DMS114 treated with DMSO at 0.1 percent for 48 hours (cell line): ENCODE data around the gene COPS4.
"Not testable (repeated sequence)": the region's sequence is repeated elsewhere in the genome, so short reads cannot be mapped to it uniquely, and the experiment has no call there.

ENCODE experiments used
- DNase-seq: peaks from one replicate; lab custom pipeline; 2025; ENCODE audit not compliant: unreplicated experiment; lab: John Stamatoyannopoulos, UW

Gene COPS4

DNA sequence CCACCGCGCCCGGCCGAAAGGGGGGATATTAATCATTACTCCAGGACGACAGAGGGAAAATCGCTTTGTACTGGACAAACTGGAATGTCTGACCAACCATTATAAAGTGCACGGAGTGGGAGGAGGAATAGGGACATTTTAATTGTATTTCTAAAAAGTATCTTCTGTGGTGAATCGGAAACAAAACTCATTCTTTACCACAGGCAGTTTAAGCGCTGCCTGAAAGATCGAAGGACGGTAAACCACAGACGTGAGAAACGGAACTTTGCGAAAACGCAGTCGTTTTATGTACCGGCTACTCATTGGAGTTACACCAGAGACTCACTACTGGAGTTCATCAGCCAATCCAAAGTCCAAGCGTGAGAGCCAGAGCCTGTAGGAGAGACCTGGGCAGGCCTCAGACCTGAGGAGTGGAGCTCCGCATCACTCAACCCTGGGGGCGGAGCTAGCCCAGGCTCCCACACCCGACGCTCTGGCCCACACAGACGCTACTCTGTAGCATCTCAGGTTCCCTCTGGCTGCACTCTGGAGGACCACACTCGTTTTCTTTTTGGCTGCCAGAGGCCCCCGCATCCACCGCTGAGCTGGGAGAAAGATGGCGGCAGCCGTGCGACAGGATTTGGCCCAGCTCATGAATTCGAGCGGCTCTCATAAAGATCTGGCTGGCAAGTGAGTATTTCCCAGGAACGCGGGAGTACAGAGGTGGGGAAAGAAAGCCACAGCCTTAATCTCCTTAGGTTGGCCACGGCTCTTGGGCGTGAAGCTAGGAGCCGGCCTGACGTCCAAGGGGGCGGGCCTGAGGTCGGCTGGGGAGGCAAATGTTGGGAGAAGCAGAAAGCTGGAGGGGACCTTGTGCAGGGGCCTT lies at the start of gene COPS4:
TSS of gene COPS4 (plus strand) at position 554 of the 865 bp plus-strand sequence. CDS start at position 596, 42 bp downstream.
- DNase-seq: peak; percentile 92

DNA sequence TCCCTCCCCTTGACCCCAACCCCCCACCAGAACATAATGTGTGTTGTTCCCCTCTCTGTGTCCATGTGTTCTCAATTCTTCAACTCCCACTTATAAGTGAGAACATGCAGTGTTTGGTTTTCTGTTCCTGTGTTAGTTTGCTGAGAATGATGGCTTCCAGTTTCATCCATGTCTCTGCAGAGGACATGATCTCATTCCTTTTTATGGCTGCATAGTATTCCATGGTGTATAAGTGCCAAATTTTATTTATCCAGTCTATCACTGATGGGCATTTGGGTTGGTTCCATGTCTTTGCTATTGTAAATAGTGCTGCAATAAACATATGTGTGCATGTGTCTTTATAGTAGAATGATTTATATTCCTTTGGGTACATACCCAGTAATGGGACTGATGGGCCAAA lies 47.5 kb upstream of the COPS4 start:
- not testable (repeated sequence) for DNase-seq

DNA sequence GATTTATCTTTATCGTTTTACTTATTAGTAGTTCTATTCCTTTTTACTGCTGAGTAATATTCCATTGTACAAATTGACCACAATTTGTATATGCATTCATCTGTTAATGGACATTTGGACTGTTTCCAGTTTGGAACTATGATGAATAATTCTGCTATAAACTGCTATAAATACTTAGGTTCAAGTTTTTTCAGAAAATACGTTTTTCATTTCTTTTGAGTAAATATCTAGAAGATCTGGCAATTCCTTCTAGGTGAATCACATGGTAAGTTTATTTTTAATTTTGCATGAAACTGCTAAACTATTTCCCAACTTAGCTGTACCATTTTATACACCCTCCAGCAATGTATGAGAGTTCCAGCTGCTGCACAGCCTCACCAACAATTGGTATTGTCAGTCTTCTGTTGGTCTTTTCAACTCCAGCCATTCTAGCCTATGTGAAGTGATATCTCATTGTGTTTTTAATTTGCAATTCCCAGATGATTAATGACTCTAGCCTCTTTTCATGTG lies 46.6 kb upstream of the COPS4 start:
- no peak for DNase-seq

DNA sequence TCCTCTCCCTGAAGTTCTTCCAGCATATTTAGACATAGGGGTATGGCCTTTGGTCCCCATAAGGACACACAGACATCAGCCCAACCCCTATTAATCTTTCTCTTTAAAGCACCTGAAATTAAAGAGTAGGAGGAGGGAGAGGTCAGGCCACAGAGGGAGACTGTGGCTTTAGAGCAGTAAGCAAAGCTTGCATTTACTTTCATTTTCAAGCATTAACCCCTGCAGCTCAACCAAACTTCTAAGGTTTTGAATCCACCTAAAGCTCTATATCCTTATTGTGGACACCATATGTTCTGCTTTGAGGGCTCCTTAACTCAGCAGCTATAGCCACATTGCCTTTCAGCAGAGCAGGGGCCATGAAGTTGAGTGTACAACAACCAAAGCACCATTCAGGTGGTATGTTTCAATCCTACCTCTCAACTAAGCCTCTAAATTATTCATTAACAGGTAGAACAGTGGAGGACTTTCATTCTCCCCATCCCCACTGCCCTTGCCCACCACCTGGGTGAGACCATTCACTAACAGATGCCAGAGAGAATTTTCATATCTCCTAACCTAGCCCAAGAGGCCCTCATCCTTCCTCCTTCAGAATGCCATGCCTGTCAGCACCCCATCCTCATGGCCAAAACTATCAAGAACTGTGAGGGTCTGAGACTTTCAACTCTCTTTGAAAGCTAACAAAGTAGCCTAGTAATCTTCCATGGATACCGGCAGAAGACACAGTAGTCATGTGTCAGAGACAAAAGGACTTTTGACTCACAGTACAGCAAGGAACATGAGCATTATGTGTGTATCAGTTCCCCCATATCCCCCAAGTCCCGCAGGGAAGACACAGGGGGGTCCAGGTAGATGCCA lies 45.2 kb upstream of the COPS4 start:
- no peak for DNase-seq

DNA sequence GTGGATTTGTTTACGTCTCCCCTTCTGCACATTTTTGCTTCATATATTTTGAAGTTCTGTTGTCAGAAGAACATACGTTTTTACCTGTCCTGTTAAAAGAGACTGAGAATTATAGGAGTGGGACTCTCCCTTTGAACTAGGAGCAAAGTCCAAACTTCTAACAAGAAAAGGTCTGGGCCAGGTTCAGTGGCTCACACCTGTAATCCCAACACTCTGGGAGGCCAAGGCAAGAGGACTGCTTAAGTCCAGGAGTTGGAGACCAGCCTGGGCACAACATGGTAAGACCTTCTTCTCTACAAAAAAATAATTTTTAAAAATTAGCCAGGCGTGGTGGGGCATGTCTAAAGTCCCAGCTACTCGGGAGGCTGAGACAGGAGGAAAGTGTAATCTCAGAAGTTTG lies 40.1 kb upstream of the COPS4 start:
- DNase-seq: no peak

DNA sequence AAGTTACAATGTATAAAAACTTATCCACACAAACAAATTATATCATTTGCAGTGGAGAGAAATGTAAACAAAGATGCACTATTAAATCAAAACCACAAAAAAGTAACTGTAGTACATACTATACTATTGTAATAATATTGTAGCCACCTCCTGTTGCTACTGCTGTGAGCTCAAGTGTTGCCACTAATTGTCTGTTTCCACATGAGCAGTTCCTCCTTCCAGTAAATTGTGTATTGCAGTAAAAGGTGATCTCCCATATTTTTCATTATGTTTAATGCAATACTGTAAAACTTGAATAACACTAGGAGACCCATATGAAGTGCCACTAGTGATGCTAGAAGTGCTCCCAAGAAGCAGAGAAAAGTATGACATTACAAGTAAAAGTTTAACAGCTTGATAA lies 36.1 kb upstream of the COPS4 start:
- DNase-seq: no peak

DNA sequence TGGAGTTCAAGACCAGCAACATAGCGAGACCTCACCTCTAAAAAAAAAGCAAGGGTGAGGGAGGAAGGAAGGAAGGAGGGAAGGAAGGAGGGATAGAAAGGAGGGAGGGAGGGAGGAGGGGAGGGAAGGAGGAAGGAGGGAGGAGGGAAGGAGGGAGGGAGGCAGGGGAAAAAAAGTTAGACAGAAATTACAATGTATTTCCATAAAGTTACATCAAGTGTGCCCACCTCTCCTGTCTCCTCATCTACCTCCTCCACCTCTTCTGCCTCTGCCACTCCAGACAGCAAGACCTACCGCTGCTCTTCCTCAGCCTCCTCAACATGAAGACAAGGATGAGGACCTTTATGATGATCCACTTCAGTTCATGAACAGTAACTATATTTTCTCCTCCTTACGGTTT lies 32.7 kb upstream of the COPS4 start:
- DNase-seq: no peak

DNA sequence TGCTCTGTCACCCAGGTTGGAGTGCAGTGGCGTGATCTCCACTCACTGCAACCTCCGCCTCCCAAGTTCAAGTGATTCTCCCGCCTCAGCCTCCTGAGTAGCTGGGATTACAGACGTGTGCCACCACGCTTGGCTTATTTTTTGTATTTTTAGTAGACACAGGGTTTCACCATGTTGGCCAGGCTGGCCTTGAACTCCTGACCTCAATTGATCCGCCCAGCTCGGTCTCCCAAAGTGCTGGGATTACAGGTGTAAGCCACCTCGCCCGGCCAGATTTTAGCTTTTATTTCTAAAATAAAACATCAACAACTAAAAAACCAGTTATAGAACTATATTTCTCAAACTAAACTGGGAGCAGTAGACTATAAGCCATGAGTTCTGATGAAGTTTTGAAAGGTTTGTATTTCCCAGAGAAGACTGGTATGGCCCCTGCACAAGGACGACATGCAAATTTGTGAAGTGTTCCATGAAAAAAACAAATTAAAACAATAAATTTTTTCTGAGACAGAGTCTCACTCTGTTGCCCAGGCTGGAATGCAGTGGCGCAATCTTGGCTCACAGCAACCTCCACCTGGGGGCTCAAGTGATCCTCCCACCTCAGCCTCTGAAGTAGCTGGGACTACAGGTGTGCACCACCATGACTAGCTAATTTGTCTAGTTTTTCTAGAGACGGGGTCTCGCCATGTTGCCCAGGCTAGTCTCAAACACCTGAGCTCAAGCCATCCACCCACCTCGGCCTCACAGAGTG lies 31.8 kb upstream of the COPS4 start:
- not testable (repeated sequence) for DNase-seq

DNA sequence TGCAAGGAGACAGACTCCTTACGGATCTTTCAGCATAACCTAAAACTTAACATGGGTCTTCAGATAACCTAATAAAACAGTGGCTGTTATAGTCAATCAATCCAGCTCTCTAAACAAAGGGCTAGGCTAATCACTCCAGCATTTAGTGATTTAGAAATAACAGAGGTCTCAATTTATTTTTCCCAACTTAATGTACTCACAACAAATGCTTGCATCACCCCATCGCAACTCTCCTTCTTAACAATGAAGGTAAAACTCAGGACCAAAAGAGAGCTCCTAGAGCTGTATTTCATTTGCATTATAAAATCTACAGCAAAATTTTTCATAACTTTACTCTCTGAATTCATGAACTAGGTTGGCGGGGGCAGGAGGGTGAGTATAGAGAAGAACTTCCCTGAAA lies 25.5 kb upstream of the COPS4 start:
- no peak for DNase-seq

DNA sequence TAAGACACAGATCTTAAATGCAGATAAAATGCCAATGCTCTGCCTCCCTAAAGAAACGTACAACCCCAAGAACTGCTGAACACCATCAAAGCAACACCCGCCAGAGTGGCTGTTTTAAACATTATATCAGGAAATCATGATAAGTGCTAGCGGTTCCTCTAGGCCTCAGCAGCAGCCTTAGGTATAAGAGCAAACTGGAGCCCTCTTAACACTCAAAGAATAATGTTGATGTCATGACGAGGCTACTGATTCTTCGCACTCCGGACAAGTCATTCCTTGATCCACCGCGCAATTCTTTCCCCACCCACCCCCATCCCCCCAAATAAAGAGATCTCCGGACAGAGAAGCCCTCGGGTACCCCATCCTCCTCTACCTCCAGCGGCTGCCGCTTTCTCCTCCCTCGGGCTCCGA lies 24.9 kb upstream of the COPS4 start:
- no peak for DNase-seq

DNA sequence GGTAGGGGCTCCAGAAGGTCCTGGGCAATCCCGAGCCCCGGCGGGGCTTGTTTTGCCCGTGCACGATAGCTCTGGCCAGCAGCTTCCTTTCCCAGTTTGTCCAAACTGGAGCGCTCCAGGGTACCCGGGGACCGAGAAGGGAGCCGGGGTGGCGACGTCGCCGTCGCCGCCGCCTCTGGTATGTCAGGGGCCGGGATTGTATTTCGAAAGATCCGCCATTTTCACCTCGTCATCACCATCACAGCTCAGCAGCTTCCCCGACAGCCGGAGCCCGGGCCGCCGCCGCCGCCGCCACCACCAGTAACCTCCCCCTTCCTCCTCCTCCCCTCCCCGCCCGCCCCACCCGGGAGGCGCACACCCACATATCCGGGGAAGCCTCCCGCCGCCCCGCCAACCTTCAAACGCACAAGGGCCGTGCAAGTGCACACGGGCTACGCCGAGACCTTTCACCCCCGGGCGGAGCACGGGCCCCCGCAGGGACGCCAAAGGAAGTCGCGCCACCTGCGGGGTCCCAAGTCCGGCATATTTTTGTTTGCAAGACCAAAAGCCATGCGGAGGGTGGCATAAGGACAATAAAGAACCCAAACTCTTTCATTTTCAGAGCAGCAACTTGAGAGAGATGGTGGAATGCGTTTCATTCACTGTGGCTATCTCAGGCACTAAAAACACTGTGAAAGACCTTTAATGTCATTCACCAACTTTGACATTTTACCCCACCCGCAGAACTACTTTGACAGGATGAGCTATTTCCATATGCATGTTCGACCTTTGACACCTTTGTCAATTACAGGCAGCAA lies 24.3 kb upstream of the COPS4 start, which contains the start of gene LIN54:
TSS of gene LIN54 (minus strand) at position 302 of the 797 bp plus-strand sequence. CDS start 25,979 bp downstream, outside the sequence.
- peak; percentile 37 for DNase-seq

DNA sequence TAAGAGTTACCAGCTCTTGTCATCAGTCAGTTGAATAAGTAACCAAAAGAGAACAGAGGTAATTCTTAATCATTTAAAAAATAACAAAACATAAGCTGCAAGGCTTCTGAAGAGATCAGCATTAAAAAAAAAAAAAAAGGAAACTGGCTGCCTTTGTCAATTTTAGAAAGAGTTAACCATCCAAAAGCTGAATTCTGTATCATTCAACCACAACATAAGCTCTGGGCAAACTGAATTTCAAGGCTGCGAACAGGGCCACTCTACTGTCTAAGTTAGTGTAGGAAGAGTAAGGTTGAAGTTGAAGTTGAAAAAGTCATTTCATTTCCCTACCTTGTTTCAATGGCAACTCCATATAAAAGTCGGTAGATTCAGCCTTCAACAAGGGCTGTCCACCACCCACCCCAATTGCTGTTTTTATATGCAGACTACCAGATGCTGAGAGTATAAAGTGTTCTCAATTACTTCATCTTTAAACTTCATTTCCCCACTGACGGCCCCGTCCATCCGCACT lies 23.2 kb upstream of the COPS4 start:
- no peak for DNase-seq

DNA sequence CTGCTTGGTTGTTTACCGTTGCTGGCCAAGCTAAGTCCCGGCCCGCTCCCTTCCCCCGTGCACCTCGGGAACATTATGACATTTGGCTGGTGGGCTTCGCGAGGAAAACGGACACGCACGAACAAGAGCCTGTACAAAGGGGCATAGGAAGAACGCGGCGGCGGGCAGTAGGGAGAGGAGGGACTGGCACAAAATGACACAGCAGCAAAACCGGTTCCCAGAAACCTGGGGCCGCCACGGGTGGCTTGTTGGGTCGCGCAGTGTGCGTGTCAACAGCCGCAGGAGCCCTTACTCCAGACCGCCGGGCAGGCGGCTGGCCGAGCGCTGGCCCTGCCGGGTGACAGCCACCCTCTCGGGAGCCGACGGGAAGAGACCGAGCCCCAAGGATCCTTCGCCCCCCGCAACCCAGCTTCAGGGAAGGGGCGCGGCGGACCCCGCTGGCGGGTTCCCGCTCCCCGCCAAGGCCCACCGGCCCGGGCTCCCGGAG lies 22.7 kb upstream of the COPS4 start:
- no peak for DNase-seq

DNA sequence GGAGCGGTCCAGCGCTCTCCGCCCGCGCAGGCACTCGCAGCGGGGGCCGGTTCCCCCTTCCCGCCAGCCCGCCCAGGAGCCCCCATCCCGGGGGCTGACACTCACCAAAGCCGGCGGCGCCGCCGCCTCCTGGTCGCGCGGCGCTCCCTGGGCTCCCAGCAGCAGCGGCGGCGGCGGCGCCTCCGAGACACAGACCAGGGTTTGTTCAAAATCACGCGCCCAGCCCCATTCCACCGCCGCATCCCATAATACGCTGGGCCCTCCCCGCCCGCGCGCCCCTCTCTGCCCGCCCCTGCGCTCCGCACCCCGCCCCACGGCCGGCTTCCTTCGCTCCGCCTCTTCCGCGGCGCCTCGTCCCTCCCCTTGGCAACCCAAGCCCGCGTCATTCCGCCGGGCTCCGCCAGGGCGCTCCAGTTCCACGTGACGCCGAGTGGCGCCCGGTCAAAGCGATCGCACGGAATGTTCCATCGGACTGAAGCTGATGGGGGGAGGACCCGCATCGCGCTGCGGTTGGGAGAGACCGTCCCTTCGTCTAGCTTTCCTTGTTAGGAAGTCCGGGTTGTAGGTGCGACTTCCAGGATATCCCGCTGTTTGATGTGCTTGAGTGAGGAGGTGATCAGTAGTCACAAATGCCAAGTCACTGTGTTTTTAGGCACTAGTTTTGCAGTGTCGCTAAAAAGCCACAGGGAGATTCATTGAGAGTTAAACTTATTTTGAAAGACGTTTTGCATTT lies 22.1 kb upstream of the COPS4 start:
- peak; percentile 79 for DNase-seq

DNA sequence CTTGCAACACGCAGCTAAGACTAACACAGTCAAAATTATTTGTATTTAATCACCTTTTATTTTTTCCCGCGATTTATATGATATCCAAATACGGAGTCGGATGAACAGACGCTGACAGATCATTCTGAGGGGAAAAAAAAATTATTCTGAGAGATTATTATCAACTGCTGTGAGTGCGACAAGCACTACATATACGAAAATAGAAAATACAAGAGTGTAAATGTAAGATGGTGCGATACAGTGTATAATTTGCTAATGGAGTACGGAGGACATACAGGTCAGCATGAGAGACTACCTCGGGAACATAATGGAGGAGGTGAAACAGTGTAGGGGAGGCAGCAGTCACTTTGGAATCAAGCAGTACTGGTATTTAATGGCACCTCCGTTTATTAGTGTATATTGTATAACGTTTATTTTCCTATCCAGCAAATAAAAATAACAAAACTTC lies 21.5 kb upstream of the COPS4 start:
- no peak for DNase-seq

DNA sequence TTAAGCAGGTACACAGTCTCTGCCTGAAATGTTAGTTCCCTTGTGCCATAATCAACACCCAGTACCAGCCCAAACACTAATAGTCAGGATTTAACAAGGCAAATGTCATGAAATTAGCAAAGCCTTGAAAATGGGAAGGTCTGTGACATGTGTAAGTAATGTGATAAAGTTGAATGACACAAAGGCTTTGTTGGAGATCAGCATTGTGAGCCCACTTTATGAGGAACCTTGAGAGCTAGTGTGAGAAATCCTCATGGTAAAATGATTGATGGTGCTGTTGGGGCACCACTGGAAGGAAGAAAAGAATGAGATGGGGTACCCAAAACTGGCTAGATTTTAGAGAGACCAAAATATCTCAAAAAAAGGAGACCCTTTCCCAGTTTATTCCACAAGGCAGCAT lies 21.1 kb upstream of the COPS4 start:
- DNase-seq: no peak

DNA sequence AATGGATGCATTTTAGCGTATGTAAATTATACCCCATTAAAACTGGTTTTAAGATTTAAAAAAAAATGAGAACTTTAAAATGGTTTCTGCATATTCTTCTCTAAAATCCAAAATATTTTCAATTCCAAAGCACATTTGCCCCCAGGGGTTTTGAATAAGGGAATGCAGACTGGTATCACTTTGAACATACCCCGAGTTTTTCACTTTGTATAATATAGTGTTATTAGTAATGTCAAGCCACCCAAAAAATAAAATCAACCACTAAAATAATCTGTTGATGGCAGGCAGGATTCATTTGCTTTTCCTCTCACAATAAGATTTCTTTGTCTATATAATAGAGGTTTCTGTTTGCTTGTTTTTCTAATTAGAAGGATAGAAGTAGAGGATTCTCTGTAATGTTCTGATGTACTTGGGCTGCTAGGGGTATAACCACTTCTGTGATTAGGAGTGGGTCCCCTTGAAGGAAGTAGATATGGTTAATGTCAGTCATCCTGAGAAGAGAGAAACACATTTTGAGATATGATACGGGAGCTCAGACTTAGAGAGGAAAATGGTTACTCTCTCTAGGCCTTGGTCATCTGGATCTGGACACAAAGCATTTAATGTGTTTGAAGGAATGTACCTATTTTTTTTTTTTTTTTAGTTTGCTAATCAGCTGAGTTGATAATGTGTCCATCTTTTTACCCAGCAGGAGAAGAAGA lies 15.0 kb upstream of the COPS4 start:
- no peak for DNase-seq

DNA sequence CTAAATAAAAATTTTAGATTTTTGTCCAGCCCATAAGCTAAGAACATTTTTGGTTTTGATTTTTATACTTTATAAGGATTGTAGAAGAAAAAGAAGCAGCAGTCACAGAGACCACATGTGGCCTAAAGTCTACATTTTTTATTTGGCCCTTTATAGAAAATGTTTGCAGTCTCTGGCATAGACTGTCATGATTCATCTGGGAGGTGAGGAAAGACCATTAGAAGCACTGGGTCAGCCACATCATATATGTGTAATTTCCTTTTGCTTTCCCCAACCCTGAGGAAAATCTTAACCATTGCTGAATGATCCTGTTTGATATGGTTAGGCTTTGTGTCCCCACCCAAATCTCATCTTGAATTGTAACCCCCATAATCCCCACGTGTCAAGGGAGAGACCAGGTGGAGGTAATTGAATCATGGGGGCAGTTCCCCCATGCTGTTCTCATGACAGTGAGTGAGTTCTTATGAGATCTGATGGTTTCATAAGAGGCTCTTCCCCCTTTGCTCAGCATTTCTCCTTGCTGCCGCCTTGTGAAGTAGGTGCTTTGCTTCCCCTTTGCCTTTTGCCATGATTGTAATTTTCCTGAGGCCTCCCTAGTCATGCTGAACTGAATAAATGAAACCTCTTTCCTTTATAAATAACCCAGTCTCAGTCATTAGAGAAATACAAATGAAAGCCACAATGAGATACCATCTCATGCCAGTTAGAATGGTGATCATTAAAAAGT lies 12.1 kb upstream of the COPS4 start:
- DNase-seq: no peak
